Panc1 (cell line): ENCODE data around the gene CCDC171.

Experiments
- TF ChIP-seq, protein P1 (sequence below), 2 experiments: IDR thresholded peaks; 2 replicates each; pipeline ENCODE4 v1.6.1; 2011 to 2012; ENCODE audit warnings: low read depth in 2 of 2, control low read depth in 1 of 2, low read length in 1 of 2, mild to moderate bottlenecking in 1 of 2, moderate library complexity in 1 of 2; ENCODE audit not compliant: insufficient read depth in 1 of 2
- TF ChIP-seq, protein P2 (sequence below): fragments of 450-650 bp; IDR thresholded peaks from 2 replicates; pipeline ENCODE4 v1.5.1; 2017; ENCODE audit warnings: mild to moderate bottlenecking

DNA sequence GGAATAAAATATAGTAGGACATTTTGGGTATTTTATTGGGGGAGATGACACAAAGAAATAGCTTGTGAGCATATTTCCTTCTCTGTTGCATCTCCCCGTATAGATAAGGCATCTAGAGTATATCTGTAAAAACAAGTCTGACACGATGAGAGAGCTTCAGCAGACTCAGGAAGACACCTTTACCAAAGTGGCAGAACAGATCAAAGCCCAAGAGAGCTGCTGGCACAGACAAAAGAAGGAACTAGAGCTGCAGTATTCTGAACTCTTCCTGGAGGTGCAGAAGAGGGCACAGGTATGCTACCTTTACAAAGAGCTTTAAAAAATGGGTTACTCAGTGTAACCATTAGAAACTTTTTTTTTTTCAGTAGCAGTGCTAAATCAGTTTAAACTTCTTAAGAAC lies 176.7 kb downstream of the CCDC171 start:
- TF ChIP-seq, protein P1, sequence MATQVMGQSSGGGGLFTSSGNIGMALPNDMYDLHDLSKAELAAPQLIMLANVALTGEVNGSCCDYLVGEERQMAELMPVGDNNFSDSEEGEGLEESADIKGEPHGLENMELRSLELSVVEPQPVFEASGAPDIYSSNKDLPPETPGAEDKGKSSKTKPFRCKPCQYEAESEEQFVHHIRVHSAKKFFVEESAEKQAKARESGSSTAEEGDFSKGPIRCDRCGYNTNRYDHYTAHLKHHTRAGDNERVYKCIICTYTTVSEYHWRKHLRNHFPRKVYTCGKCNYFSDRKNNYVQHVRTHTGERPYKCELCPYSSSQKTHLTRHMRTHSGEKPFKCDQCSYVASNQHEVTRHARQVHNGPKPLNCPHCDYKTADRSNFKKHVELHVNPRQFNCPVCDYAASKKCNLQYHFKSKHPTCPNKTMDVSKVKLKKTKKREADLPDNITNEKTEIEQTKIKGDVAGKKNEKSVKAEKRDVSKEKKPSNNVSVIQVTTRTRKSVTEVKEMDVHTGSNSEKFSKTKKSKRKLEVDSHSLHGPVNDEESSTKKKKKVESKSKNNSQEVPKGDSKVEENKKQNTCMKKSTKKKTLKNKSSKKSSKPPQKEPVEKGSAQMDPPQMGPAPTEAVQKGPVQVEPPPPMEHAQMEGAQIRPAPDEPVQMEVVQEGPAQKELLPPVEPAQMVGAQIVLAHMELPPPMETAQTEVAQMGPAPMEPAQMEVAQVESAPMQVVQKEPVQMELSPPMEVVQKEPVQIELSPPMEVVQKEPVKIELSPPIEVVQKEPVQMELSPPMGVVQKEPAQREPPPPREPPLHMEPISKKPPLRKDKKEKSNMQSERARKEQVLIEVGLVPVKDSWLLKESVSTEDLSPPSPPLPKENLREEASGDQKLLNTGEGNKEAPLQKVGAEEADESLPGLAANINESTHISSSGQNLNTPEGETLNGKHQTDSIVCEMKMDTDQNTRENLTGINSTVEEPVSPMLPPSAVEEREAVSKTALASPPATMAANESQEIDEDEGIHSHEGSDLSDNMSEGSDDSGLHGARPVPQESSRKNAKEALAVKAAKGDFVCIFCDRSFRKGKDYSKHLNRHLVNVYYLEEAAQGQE (IDR thresholded peaks at IDR 0.05; ENCODE audit: insufficient read depth in 1 of 2, low read depth in 2 of 2, low read length in 1 of 2) = no peak
- TF ChIP-seq, protein P2, sequence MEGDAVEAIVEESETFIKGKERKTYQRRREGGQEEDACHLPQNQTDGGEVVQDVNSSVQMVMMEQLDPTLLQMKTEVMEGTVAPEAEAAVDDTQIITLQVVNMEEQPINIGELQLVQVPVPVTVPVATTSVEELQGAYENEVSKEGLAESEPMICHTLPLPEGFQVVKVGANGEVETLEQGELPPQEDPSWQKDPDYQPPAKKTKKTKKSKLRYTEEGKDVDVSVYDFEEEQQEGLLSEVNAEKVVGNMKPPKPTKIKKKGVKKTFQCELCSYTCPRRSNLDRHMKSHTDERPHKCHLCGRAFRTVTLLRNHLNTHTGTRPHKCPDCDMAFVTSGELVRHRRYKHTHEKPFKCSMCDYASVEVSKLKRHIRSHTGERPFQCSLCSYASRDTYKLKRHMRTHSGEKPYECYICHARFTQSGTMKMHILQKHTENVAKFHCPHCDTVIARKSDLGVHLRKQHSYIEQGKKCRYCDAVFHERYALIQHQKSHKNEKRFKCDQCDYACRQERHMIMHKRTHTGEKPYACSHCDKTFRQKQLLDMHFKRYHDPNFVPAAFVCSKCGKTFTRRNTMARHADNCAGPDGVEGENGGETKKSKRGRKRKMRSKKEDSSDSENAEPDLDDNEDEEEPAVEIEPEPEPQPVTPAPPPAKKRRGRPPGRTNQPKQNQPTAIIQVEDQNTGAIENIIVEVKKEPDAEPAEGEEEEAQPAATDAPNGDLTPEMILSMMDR = no peak
